ENCODE results near the gene EVI2B.

DNA sequence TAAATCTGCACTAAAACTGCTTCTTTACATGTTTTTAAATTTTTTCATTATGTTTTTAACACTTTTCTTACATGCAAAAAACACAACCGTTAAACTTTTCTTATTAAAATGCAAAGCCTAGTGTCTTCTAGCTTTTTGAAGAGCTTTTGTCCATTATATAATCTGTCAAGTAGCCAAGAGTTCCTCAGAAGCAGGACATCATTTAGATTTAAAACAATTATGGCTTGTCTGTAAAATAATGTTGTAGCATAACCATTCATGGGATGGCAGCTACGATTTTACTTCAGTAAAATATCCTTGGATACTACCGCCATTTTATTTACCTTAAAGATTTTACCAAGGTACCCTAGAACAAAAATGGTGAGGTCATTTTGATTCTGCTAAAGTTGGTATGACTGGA, 19.6 kb downstream of the EVI2B start:
- TF ChIP-seq, protein P1, sequence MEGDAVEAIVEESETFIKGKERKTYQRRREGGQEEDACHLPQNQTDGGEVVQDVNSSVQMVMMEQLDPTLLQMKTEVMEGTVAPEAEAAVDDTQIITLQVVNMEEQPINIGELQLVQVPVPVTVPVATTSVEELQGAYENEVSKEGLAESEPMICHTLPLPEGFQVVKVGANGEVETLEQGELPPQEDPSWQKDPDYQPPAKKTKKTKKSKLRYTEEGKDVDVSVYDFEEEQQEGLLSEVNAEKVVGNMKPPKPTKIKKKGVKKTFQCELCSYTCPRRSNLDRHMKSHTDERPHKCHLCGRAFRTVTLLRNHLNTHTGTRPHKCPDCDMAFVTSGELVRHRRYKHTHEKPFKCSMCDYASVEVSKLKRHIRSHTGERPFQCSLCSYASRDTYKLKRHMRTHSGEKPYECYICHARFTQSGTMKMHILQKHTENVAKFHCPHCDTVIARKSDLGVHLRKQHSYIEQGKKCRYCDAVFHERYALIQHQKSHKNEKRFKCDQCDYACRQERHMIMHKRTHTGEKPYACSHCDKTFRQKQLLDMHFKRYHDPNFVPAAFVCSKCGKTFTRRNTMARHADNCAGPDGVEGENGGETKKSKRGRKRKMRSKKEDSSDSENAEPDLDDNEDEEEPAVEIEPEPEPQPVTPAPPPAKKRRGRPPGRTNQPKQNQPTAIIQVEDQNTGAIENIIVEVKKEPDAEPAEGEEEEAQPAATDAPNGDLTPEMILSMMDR (IDR thresholded peaks at IDR 0.05; ENCODE audit: low read depth, low read length, poor library complexity, severe bottlenecking) = no peak
- no peak for TF ChIP-seq EZH2phosphoT487 (IDR thresholded peaks at IDR 0.05; ENCODE audit: borderline replicate concordance, low read length)

Measured in DOHH2 (cell line).